ENCODE data around the gene PRDM10. TPM values are rescaled to one million over a fixed set of nuclear protein-coding genes. Genes with fewer than 3 reads are reported as not detected.
A peak's percentile ranks its signal among the peaks of the same experiment; 100 is the strongest.
"Not testable (repeated sequence)": the region's sequence is repeated elsewhere in the genome, so short reads cannot be mapped to it uniquely, and the experiment has no call there.

PRDM10 gene
- total RNA-seq, 1 donor from 2014 or later = 10.0 TPM

DNA sequence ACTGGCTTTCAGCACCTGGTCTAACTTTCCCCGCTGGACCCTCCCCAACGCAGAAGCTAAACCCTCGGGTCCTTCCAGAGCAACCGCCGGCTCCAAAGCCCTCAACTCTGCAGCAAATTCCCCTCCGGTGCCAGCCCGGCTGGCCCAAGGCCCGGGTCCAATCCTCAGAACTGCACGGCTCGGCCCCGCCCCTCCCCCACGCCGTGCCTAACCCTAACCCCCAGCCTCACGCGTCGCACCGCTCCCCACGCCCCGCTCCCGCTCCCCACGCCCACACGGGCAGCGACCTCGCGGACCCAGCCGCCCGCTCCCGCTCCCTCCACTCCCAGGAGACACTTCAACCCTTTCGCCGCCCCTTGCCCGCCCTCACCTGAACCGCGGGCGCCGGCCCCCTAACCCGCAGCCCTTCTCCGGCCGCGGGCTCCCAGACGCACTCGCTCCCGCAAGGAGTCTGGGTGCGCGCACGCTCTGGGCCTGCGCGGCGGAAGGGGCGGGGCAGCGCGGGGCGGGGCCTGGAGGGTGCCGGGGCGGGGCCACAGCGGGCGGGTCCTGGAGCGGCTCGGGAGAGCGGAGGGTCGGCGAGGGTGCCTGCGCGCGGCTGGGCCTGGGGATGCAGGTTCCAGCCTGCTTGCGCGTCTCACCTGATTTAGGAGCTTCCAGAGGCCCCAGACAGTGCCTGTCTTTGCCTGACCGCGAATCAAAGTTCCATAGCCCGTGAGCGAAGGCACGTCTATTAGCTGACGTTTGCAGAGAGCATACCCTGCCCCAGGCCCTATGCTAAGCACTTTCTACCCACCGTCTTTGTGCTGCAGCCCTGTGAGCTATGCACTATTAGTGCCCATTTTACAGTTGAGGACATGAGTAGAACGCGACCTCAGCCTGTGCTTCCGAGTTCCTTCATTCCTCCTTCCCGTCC lies 107.3 kb downstream of the PRDM10 start, which contains the start of gene NFRKB:
Gene NFRKB (minus strand): TSS at position 453 of the 916 bp plus-strand sequence. CDS start 2,729 bp downstream, outside the sequence.
- peak; percentile 18 for DNase-seq (ENCODE audit: low read depth)

DNA sequence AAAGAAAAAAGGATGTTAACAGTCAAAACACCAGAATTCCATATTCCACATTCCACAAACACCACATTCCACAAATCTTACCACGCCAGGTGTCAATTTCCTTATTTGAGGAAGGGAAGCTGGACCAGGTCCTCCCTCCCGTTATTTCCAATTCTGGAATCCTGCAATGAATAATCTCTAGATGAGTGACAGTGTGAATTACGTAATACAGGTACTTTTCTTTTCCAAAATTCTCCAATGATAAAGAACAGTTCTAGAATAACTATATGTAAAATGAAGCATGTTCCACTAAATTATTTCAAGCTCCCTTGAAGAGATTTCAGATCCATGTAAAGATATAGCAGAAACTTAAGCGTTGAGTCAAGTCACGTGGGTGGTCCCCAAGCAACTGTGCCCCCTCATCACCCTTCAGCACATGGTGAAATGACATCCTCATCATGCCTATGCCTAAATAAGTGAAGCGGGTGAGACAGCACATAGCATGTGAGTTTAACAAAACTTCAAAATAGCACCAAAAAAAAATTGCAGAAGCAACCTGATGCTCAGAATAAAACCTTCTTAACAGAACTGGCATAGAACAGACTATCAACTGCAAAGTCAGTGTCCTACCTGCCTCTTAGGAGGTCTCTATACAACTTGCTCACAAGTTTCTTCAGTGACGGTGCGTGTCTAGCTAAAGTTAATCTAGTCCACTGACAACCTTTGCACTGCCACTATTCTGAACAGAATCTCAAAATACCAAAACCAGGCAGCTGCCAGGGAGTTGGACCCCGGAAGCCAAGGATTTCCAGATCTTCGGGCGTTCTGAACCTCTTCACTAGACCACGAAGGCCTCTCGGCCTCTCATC lies 108.1 kb downstream of the PRDM10 start:
- DNase-seq (ENCODE audit: low read depth) = peak; percentile 4

DNA sequence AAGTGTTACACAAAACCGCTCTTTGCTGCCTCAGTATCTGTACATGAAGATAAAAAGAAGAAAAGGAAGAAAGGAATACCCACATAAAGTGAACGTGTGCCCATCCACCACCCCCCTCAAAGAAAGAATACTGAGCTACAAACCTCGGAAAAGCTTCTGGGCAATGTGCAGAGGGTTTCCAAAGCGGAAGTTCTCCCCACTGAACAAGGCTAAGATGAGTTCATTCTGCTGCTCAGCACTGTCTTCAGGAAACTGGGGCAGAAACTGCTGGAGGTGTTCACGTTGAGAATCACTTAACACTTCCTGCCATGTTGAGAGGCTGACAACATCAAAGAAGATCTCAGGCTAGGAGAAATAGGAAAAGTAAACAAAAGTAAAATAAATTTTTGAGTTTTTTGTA lies 114.2 kb downstream of the PRDM10 start:
- DNase-seq (ENCODE audit: low read depth) = no peak

DNA sequence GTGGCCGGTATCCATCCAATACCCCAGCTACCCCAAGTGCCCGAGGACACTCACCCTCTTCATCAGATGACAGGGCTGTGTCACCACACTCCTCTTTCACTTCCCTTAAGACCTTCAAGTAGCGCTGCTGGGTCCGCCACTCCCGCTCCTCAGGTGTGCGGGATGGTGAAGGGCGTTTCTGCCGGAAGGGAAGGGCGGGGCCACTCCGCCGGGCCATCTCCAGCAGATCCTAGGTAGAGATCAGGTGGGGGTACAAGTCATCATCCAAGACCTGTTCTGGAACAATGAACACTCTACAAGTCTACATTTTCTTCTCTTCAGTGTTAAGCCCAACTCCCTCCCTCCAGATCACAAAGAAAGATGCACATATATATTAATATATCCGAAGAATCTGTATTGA lies 117.3 kb downstream of the PRDM10 start:
- no peak for DNase-seq (ENCODE audit: low read depth)

DNA sequence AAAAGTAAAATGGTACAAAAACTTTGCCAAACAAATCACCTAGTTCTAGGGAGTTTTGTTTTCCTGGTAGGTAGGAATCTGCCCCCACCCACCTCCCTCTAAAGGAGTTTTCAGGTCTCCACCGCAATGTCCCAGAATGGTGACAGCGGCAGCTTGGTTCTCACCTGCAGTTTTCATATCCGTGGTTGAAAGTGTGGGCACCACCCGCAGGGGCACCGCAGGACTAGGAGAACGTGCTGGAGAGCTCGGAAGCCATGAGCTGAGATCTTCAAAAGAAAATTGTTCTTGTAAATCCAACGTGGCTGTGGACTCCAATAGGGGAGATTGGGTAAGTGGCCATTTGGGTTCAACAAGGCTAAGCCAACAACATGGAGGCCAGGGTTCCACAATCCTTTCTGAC lies 118.1 kb downstream of the PRDM10 start:
- DNase-seq (ENCODE audit: low read depth) = no peak

DNA sequence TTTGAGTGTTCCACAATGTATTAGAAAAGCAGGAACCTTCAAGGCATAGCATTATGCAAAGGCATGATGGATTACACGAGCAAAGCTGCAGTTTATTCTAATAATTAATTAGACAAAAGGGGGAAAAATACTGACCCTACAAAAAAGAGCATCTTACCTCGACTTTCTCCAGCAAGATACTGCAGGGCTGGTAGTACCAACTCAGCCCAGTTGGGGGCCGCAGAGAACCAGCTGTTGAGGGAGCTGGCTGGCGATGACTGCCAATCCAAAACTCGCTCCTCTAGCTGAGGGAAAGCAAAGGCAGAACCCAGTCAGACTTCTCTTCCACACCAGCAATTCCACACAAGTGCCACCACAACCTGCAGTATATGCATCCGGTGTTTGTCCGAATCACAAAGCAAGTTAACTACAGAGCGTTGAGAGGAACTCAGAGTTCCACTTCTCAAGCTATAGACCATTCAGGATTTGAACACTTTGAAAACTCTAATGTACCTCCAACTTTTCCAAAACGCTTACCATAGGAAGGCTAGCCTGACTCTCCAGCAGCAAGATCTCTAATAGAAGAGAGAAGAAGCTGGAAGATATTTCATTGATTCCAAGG lies 121.0 kb downstream of the PRDM10 start:
- DNase-seq (ENCODE audit: low read depth) = peak; percentile 4

DNA sequence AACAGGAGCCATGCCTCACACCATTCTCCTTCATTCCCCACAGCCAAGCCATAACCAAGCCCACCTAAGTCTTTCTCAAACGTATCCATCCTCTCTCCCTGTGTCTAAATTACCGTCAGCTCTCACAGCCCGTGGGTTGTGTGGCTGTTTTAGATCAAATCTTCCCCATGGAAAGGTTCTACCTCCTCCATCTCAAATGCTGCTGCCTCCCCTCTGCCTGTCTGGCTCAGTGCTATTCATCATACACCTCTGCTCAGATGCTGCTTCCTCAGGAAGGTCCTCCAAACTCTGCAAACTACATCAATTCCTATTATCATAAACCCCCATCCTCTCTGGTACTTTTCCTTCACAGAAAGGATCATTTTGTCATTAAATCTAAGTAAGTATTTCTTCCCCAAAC lies 122.3 kb downstream of the PRDM10 start:
- DNase-seq (ENCODE audit: low read depth) = no peak

DNA sequence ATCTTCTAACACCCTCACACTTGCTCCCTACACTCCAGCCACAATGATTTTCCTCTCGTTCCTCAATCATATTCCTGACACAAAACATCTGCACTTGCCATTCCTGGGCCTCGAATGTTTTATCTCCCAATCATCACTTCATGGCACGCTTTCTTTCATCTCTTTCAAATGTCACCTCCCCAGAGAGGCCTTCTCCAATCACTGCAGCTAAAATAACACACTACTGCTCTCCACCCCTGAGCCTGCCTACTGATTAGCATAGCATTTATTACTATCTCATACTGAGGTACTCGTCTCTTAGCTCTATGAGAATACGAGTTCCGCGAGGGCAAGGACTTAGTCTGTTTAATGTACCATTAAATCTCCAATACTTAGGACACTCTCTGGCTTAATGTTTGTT lies 130.7 kb downstream of the PRDM10 start:
- no peak for DNase-seq (ENCODE audit: low read depth)

DNA sequence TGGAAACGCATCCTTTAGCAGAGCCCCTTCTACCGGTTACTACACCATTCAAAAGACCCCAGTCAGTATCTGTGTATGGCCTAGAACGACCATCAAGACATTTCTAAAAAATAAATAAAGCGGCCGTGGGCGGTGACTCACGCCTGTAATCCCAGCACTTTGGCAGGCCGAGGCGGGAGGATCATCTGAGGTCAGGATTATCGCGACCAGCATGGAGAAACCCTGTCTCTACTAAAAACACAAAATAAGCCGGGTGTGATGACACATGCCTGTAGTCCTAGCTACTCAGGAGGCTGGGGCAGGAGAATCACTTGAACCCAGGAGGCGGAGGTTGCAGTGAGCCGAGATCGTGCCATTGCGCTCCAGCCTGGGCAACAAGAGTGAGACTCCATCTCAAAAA lies 134.0 kb downstream of the PRDM10 start:
- not testable (repeated sequence) for DNase-seq (ENCODE audit: low read depth)

DNA sequence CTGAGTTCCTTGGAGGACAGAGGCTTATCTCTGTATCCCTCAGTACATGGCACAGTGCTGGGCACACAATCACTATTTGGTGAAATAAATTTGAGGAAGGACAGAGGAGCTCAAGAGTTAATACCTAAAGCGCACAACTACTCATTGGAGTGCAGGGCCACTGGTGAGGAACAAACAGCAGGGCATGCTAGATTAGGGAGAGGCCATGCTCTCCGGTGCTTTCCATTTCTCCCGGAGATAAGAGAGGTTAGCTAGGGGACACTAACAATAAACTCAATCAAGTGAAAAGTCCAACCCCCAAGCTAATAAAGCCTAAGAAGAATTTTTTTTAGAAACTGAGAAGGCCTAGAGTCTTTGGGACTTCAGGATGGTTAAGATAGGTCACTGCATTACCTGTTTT lies 136.3 kb downstream of the PRDM10 start:
- peak; percentile 7 for DNase-seq (ENCODE audit: low read depth)

DNA sequence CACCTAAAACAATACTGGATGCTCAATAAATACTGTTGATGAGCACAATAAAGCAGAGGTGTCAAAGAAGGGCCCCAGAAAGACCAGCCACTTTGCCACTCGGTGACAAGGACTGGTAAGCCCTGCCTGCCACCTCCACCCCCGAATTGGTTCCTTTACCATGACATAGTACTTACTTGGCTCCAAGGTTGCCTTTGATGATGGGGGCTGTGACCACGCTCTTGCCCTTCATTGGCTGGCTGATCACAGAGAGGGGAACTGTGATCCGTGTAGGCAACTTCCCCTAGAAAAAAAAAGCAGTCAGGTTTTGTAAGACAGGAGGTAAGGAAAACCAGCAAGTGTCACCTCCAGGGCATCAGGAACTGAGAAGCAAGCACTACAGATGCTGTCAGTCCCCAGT lies 136.9 kb downstream of the PRDM10 start:
- DNase-seq (ENCODE audit: low read depth) = no peak

DNA sequence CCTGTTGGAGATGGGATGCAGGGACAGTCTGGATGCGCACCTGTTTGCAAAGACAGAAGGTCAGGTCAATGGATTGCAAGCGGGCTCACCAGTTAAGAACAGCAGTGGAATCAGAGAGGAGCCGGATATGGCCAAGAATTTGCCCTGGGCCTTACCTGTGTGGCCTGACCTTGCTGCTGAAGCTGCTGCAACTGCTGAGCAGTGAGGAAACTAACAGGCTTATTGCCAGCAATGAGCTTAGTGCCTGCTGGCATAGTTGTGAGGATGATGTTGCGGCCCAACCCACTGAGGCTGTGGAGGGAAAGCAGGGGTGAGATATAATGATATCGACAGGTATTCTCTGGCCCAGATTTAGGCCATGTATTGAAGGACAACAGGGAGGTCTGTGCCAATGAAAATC lies 137.8 kb downstream of the PRDM10 start:
- no peak for DNase-seq (ENCODE audit: low read depth)

DNA sequence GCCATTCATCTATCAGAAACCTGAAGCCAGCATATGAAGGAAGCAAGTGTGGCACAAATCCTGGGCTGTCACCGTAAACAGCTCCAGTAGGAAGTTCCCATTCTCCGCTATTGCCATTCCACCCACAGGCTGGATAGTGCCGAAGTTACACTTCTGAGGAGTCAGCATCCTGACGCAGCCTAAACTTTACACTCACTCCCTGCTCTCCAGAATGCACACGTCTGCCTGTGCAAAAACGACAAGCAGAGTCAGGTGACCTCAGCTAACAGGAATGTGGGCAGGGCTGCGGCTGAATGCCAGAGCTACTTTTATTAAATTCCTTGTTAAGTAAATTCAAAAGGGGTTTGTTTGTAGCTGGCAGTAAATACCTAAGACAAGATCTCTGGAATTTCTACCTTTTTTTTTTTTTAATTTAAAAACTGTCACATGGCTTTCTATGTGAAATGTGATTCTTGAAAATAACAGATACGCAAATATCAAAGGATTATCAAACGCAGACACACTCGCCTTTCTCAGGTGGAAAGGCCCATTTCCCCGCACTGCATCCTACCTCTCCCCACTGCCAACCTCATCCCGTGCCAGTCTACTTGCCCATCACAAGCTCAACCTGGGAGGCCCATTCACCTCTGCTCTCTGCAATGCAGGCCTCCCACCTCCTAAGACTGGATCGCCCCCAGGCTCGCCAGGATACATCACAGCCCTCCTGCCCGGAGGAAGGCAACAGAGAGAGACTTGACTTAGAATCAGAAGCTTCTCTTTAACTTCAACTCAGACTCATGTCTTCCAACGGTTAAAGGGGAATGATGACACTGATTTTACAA lies 140.7 kb downstream of the PRDM10 start:
- peak; percentile 98 for DNase-seq (ENCODE audit: low read depth)

DNA sequence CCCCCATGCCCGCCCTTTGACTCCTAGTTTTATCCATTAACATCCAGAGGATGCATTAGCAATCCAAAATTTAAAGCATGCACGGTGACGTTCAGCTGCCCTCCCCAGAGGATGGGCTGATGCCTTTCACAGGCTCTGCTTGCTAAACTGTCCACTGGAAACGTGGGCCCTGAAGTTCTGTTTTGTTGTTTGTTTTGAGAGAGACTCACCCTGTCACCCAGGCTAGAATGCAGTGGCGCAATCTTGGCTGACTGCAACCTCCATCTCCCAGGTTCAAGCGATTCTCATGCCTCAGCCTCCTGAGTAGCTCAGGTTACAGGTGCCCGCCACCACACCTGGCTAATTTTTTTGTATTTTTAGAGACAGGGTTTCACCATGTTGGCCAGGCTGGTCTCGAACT lies 146.6 kb downstream of the PRDM10 start:
- DNase-seq (ENCODE audit: low read depth) = no peak

DNA sequence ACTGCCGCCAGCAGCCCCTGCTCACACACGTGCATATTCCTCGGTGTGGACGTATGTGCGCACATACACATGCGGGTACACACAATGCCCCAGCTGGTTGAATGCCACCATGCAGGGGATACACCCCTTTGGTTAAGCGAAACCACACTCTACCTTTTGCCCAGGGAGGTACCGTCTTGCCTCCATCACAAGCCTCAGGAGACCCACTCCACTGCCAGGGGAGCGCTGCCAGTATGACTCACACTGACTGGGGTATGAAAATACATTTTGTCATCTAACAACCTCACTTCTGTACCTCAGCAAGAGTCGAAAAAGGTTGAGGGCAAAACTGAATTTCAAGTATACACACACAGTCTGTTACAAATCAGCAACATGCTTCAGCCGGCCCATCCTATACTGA lies 147.5 kb downstream of the PRDM10 start:
- DNase-seq (ENCODE audit: low read depth) = no peak

DNA sequence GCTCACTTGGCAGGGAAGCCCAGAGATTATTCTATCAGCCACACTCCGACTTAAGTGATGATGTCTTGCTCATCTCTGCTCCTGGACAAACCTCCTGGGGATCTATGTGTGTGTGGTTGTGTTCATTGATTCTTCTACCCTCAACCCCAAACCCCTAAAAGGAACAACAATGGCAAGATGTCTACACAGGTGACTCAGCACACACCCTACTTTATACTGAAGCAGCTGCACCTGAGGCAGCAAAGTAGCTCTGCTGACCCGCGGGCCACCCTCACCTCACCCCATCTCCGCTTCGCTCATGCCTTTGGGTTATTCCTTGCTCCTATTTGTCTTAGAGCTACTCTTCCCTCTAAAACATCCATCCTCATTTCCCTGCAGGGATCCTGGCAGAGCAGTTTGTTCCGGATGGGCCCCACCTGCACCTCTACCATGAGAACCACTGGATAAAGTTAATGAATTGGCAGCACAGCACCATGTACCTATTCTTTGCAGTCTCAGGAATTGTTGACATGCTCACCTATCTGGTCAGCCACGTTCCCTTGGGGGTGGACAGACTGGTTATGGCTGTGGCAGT lies 148.3 kb downstream of the PRDM10 start:
- DNase-seq (ENCODE audit: low read depth) = no peak

DNA sequence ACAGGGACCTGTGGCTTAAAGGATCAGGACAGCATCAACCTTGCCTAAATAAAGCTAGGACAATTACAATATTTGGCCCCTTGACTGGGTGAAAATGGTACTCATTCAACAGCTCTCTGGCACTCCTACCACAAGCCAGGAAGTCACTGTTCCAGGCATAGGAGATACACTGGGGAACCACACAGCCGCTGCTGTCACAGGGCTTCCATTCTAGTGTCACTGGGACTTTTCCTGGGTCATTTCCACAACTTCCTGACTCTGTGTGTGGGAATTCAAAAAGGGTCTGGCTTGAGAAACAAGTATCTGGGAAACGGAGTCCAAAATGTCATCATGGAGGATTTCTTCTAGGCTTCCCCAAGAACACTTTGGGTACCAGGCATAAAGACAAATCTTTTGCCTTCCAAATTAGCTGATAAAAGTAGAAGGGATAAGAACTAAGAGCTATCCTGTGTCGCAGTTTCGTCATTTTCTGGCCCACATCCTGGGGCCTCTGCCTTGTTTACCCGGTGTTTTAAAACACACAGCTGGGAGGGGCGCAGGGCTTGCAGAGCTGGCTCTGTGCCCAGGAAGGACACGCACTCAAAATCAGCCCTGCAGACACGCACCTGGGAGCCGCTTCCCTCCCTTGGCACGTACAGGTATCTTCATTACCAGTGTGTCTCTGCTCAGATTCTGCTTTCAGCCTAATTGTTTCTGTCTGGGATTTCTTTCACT lies 149.0 kb downstream of the PRDM10 start:
- DNase-seq (ENCODE audit: low read depth) = peak; percentile 59

DNA sequence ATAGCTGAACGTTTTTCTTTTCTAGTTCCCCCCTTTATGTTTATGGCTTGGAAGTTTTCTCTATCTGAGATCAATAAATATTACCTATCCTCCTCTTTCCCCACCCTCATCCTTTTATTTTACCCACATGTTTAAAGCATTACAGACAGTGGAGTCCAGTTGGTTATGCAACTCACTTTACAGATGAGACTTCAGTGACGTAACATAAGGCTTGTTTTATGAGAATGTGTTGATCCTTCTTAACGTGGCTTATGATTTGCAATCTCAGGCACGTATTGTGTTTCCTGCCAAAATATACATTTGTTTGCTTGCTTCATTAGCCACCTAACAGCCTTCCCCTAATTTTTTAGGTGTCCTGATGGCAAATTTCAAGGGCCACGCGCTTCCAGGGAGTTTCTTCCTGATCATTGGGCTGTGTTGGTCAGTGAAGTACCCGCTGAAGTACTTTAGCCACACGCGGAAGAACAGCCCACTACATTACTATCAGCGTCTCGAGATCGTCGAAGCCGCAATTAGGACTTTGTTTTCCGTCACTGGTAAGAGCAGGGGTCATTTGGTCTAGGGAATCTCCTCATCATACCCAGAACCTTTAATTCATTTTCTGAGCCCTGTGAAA lies 150.4 kb downstream of the PRDM10 start:
- no peak for DNase-seq (ENCODE audit: low read depth)
